ENCODE results near the gene EGFL7.

DNA sequence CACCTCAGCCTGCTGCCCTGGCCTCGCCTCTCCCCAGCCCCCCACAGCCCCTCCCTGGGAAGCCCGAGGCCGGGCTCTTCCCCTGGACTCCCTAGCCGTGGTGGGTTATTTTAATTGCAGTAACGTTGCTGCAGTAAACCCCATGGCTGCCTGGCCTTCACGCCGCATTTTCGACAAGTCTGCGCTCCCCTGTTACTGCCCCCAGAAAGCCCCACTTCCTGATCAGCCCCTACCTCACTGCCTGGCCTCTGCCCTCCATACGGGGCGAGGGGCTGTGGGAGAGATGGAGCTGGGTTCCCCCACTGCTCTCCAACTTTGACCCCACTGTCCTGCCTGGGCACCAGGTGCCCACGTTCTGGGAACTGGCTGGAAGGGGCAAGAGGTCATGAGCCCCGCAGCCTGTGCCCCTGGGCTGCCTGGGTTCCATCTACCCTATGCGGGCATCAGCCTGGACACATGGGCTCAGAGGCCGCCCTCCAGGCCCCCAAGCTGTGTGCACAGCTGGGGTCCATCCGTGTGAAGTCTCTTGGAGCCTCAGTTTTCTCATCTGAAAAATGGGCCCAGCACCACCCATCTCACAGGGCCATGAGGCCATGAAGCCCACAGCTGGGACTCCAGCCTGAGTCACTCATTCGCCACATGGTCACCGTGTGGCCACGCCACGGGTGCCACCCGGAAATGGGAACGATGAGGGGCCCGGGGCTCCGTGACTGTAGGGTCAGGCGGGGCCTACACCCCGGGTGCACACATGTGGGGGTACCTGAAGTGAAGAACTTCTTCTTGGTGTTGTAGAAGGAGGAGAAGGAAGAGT lies 11.5 kb downstream of the EGFL7 start:
- TF ChIP-seq CTCF (IDR thresholded peaks at IDR 0.05) (no peak), EZH2 (IDR thresholded peaks at IDR 0.05) (no peak), EZH2phosphoT487 (IDR thresholded peaks at IDR 0.05) (no peak)
